Activated CD8-positive, alpha-beta memory T cell treated with anti-CD3 and anti-CD28 coated beads, Interleukin-2, amount 10 ng/mL, durations not matched to agents 7 days and 5 days (primary cell): ENCODE data around the gene STRIP2. TPM values are rescaled to one million over a fixed set of nuclear protein-coding genes. Genes with fewer than 3 reads are reported as not detected.
A peak's percentile ranks its signal among the peaks of the same experiment; 100 is the strongest.
"Not testable (repeated sequence)": the region's sequence is repeated elsewhere in the genome, so short reads cannot be mapped to it uniquely, and the experiment has no call there.

Source experiments
- ATAC-seq: fragments of 150-1000 bp; cut with Tn5 transposase; one replicate; pipeline ENCODE4 v1.10.0; 2021; ENCODE audit warnings: moderate library complexity
- CTCF ChIA-PET: fragments of 350-600 bp; sonication (Branson Sonifier 250); formaldehyde crosslinking; loops from one replicate; lab custom pipeline; 2021; ENCODE audit warnings: antibody characterized with exemption; lab: Charles Lee
- DNase-seq: peaks from one replicate; pipeline ENCODE4 v3.0.0-alpha.2; 2020
- H3K27ac Mint-ChIP-seq: one replicate; pipeline ENCODE4 v1.8.0; 2021; ENCODE audit warnings: mild to moderate bottlenecking, mixed read lengths
- H3K27me3 Mint-ChIP-seq: one replicate; pipeline ENCODE4 v1.8.0; 2021; ENCODE audit warnings: mixed read lengths
- H3K36me3 Mint-ChIP-seq: one replicate; pipeline ENCODE4 v1.8.0; 2021; ENCODE audit warnings: mild to moderate bottlenecking, mixed read lengths
- H3K4me1 Mint-ChIP-seq: one replicate; pipeline ENCODE4 v1.8.0; 2021; ENCODE audit warnings: mixed read lengths
- H3K4me3 Mint-ChIP-seq: one replicate; pipeline ENCODE4 v1.8.0; 2021; ENCODE audit warnings: mild to moderate bottlenecking, moderate library complexity, mixed read lengths
- H3K9me3 Mint-ChIP-seq: one replicate; pipeline ENCODE4 v1.8.0; 2022; ENCODE audit warnings: low read depth, mixed read lengths
- total RNA-seq, 2 experiments: library from RNA; stranded (reverse); gene quantifications; one replicate each; pipeline ENCODE4 v1.2.3, GENCODE V29; 2021

Gene STRIP2
- total RNA-seq, 2 experiments from 2014 or later: 15.6 to 19.0 TPM

DNA sequence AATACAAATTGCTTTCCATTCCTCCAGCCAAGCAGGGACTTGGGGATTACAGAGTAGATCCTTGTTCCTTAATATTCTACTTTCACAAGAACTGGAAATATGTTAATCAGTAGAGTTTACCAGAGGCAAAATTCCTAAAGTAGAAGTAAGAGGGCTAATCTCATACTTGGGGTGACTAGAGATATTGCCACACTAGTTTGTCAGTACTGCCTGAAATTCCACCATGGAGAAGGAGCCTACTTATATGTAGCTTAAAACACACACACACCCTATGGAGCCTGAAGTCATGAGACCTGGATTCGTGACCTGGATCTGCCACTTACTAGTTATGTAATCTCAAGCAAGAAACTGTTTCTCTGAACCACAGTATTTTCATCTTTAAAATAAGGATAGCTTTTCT lies 33.9 kb downstream of the STRIP2 start:
- no peaks in the 10 kb centered on the region for H3K27me3 Mint-ChIP-seq
- ATAC-seq: no peak
- H3K4me3 Mint-ChIP-seq: no peak overlapping the region
- CTCF ChIA-PET: interaction anchor here (1.7 to 7.9 kb wide), 2 partner anchors 66 to 99 kb away, joined by 8 to 90 read pairs; no protein-coding TSS in a partner anchor
- no peaks in the 10 kb centered on the region for H3K9me3 Mint-ChIP-seq
- peaks cover 15% of the 10 kb centered on the region for H3K4me1 Mint-ChIP-seq
- peak overlapping the region; percentile 67 for H3K27ac Mint-ChIP-seq
- no peak for DNase-seq
- peaks cover 13% of the 10 kb centered on the region for H3K36me3 Mint-ChIP-seq

DNA sequence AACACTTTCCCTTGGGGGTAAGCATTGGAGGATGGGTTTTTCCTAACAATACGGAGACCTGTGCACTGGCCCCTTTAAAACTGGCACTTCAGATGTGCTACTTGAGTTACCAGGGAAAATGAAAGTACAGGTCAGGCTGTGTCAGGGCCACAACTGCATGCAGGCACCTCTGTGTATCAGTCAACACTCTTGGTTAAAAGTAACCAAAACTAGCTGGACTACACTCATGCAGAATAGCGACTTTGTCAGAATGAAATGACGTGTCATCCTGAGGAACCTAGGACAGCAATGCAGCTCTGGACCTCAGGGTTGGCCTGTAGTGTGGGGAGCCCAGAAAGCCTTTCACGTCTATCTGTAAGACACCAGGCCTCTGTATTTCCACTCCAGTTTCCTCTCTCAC lies 34.3 kb downstream of the STRIP2 start:
- H3K4me1 Mint-ChIP-seq: peaks cover 15% of the 10 kb centered on the region
- no peak overlapping the region for H3K4me3 Mint-ChIP-seq
- peak overlapping the region; percentile 67 for H3K27ac Mint-ChIP-seq
- H3K36me3 Mint-ChIP-seq: peaks cover 12% of the 10 kb centered on the region
- DNase-seq: peak; percentile 52
- no peaks in the 10 kb centered on the region for H3K9me3 Mint-ChIP-seq
- peak; percentile 83 for ATAC-seq
- H3K27me3 Mint-ChIP-seq: no peaks in the 10 kb centered on the region
- CTCF ChIA-PET: interaction anchor here (0.9 to 7.9 kb wide), 4 partner anchors 66 to 250 kb away, joined by 4 to 90 read pairs (median 6); no protein-coding TSS in a partner anchor

DNA sequence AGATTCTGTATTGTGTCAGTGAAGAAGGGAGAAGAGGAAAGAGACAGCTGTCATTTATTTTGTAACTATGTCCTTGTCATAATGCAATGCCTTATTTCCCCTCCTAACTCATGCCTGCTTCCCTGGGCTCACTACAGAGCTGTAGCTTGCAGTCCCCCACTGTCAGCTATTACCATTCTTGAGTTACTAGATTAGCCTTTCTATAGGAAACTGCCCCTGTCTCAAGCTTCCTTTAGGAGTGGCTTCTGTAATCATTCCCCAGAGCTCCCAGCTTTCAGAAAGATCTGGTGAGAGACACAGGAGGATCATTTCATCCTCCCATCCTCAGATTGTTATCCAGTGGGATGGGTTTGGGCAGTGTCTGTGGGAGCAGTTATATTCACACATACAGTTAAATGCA lies 35.7 kb downstream of the STRIP2 start:
- peaks cover 15% of the 10 kb centered on the region for H3K4me1 Mint-ChIP-seq
- DNase-seq: no peak
- H3K4me3 Mint-ChIP-seq: no peak overlapping the region
- no peaks in the 10 kb centered on the region for H3K27me3 Mint-ChIP-seq
- no peak for ATAC-seq
- H3K36me3 Mint-ChIP-seq: peaks cover 10% of the 10 kb centered on the region
- H3K9me3 Mint-ChIP-seq: no peaks in the 10 kb centered on the region
- H3K27ac Mint-ChIP-seq: no peak overlapping the region
- CTCF ChIA-PET: interaction anchor here (1.2 to 7.9 kb wide), 7 partner anchors 36 to 168 kb away, joined by 3 to 90 read pairs (median 3); partner anchors contain the start of gene STRIP2

DNA sequence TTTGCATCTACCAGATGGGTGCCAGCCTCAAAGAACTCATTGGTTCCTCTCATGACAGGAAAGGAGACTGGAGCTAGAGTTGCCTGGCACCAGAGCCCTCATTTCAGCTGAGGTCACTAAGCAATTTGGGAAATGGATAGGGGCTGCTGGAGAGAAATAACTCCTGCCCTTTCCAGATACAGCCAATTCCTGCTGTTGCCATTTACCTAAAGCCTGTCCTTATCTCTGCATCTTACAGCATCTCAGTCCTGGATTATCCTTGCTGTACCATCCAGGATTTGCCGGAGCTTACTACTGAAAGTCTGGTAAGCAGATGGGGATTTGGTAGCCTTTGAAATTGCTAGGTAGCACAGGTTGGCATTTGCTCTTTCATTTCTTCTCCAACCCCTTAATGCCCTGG lies 36.2 kb downstream of the STRIP2 start:
- Mint-ChIP-seq H3K4me3 (no peak overlapping the region), H3K27me3 (no peaks in the 10 kb centered on the region), H3K27ac (no peak overlapping the region), H3K9me3 (no peaks in the 10 kb centered on the region), H3K36me3 (peaks cover 12% of the 10 kb centered on the region), H3K4me1 (peaks cover 15% of the 10 kb centered on the region)
- CTCF ChIA-PET: interaction anchor here (1.2 to 7.9 kb wide), 7 partner anchors 8 to 167 kb away, joined by 3 to 90 read pairs (median 3); partner anchors contain the start of gene STRIP2
- ATAC-seq: no peak
- no peak for DNase-seq

DNA sequence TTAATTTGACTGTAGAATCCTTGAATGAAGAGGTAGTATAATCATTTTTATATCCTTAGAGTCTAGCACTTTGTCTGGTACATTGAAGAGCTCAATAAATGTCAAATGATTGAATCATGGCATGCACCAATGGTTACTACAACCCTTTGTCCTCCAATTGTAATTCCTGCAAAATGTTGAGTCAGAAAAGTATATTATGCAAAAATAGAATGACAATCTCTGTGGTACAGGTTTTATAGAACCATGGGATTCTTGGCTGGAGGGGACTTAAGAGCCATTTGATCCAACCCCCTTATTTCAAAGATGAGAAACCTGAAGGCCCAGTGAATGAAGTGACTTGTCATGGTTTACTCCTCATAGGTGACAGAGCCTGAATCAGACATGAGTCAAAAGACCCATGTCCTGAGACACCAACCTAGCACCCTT lies 37.2 kb downstream of the STRIP2 start:
- Mint-ChIP-seq H3K27ac (no peak overlapping the region), H3K4me3 (no peak overlapping the region), H3K36me3 (peaks cover 16% of the 10 kb centered on the region), H3K9me3 (no peaks in the 10 kb centered on the region), H3K4me1 (peaks cover 15% of the 10 kb centered on the region), H3K27me3 (no peaks in the 10 kb centered on the region)
- ATAC-seq (no peak), DNase-seq (no peak)
- CTCF ChIA-PET: interaction anchor here (0.7 to 7.9 kb wide), 16 partner anchors 9 to 358 kb away, joined by 3 to 90 read pairs (median 4); partner anchors contain the start of gene STRIP2

DNA sequence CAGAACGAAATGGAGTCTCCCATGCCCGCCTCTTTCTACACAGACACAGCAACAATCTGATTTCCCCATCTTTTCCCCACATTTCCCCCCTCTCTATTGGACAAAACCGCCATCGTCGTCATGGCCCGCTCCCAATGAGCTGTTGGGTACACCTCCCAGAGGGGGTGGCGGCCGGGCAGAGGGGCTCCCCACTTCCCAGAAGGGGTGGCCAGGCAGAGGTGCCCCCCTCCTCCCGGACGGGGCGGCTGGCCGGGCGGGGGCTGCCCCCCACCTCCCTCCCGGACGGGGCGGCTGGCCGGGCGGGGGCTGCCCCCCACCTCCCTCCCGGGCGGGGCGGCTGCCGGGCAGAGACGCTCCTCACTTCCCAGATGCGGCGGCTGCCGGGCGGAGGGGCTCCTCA lies 41.7 kb downstream of the STRIP2 start:
- peaks cover 28% of the 10 kb centered on the region for H3K36me3 Mint-ChIP-seq
- ATAC-seq, H3K9me3 Mint-ChIP-seq, H3K4me1 Mint-ChIP-seq, H3K27me3 Mint-ChIP-seq, CTCF ChIA-PET, H3K4me3 Mint-ChIP-seq, DNase-seq, H3K27ac Mint-ChIP-seq: not testable (repeated sequence)

DNA sequence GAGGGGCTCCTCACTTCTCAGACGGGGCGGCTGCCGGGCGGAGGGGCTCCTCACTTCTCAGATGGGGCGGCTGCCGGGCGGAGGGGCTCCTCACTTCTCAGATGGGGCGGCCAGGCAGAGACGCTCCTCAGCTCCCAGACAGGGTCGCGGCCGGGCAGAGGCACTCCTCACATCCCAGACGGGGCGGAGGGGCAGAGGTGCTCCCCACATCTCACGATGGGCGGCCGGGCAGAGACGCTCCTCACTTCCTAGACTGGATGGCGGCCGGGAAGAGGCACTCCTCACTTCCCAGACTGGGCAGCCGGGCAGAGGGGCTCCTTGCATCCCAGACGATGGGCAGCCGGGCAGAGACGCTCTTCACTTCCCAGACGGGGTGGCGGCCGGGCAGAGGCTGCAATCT lies 42.2 kb downstream of the STRIP2 start:
- H3K27ac Mint-ChIP-seq, ATAC-seq, H3K27me3 Mint-ChIP-seq, H3K4me3 Mint-ChIP-seq, H3K9me3 Mint-ChIP-seq, CTCF ChIA-PET, H3K4me1 Mint-ChIP-seq, DNase-seq: not testable (repeated sequence)
- peaks cover 28% of the 10 kb centered on the region for H3K36me3 Mint-ChIP-seq

DNA sequence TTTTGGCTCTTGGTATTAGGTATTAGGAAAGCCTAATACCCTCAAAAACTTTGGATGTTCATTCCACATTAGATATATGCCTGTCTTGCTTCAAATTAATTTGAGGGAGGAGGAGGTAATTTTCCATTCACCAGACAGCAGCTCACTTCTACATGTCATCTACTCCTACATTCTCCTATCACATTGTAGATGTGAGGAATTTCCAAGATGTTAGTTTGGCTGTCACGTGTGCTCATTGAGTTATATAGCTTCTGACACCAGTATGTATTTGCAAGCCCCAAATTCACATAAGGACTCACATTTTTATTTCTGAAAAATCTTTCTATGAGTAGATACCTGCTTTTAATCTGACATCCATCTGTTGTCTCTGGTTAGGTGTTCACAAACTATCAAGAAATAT lies 45.6 kb downstream of the STRIP2 start:
- peaks cover 37% of the 10 kb centered on the region for H3K36me3 Mint-ChIP-seq
- no peak overlapping the region for H3K4me3 Mint-ChIP-seq
- H3K27me3 Mint-ChIP-seq: no peaks in the 10 kb centered on the region
- no peaks in the 10 kb centered on the region for H3K9me3 Mint-ChIP-seq
- DNase-seq (no peak), ATAC-seq (no peak)
- H3K4me1 Mint-ChIP-seq: no peaks in the 10 kb centered on the region
- no peak overlapping the region for H3K27ac Mint-ChIP-seq
- CTCF ChIA-PET: interaction anchor here (1.0 to 1.3 kb wide), 2 partner anchors 112 to 137 kb away, joined by 3 to 5 read pairs; no protein-coding TSS in a partner anchor

DNA sequence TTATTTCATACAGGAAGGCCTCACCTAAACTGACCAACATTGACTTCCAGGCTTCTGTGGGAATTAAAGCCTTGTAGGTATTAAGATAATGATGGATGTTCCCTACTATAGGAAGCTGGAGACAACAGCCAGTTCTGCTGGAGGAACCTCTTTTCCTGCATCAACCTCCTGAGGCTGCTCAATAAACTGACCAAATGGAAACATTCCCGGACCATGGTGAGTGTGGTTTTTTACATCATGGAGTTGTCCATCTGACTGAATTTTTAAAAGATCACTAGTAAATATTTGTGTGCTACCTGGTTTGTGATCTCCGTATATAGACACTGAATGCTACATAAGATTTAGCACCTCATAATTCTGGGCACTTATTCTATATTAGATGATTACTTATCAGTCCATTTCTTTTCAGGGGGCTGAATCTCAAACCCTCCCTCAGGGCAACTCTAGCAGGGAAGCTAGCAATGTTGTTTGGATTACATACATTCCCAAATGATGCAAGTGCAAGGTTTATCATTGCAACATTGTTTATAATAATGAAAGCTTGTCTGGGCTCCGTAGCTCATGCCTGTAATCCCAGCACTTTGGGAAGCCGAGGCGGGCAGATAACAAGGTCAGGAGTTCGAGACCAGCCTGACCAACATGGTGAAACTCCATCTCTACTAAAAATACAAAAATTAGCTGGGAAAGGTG lies 46.6 kb downstream of the STRIP2 start:
- Mint-ChIP-seq H3K9me3 (no peaks in the 10 kb centered on the region), H3K27me3 (no peaks in the 10 kb centered on the region), H3K4me1 (no peaks in the 10 kb centered on the region), H3K27ac (no peak overlapping the region), H3K4me3 (no peak overlapping the region), H3K36me3 (peaks cover 29% of the 10 kb centered on the region)
- ATAC-seq: no peak
- no peak for DNase-seq
- CTCF ChIA-PET: interaction anchor here (1.2 to 1.3 kb wide), 2 partner anchors 113 to 349 kb away, joined by 3 to 5 read pairs; no protein-coding TSS in a partner anchor

DNA sequence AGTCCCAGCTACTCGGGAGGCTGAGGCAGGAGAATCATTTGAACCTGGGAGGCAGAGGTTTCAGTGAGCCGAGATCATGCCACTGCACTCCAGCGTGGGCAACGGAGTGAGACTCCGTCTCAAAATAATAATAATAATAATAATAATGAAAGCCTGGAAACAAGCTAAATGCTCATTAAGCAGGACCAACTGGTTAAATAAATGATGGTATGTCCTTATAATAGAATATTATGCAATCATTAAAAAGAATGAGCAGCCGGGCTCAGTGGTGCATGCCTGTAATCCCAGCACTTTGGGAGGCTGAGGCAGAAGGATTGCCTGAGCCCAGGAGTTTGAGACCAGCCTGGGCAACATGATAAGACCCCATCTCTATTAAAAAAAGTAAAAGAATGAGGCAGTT lies 47.1 kb downstream of the STRIP2 start:
- H3K4me1 Mint-ChIP-seq, H3K27me3 Mint-ChIP-seq, H3K4me3 Mint-ChIP-seq, H3K27ac Mint-ChIP-seq, DNase-seq, H3K9me3 Mint-ChIP-seq, ATAC-seq: not testable (repeated sequence)
- CTCF ChIA-PET: interaction anchor here (1.2 kb wide), 1 partner anchor 348 kb away, joined by 3 read pairs; no protein-coding TSS in a partner anchor
- peaks cover 33% of the 10 kb centered on the region for H3K36me3 Mint-ChIP-seq

DNA sequence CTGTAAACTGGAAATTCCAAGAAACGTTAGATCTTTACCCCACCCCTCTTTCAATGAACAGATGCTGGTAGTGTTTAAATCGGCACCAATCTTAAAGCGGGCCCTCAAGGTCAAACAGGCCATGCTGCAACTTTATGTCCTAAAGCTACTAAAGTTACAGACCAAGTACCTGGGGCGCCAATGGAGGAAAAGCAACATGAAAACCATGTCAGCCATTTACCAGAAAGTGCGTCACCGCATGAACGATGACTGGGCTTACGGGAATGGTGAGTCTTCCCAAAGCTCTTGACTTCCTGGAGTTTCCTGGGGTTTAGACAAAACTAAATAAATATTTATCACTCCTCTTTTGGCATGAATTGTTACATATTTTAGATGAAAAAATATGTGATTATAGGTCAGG lies 48.5 kb downstream of the STRIP2 start:
- Mint-ChIP-seq H3K27me3 (no peaks in the 10 kb centered on the region), H3K36me3 (peaks cover 32% of the 10 kb centered on the region), H3K4me1 (no peaks in the 10 kb centered on the region), H3K27ac (no peak overlapping the region), H3K4me3 (no peak overlapping the region), H3K9me3 (no peaks in the 10 kb centered on the region)
- CTCF ChIA-PET: interaction anchor here (0.9 to 1.2 kb wide), 3 partner anchors 11 to 264 kb away, joined by 3 read pairs; no protein-coding TSS in a partner anchor
- ATAC-seq (no peak), DNase-seq (no peak)

DNA sequence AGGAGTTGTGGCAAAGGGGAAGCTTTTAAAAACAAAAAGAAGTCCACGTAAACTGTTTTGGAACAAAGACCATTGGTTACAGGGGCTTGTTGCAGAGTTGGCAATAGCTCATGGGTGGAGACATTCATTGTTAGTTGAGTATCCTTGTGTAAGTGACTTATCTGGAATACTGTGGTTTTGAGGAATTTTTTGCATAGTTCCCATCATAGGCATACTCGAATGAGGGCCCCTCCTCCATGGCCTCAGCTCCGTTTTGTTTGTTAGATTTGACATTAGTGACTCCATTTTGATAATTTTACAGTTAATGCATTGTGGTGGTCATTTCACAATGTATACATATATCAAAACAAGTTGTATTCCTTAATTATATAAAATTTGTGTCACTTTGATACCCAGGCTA lies 55.3 kb downstream of the STRIP2 start:
- no peak overlapping the region for H3K4me3 Mint-ChIP-seq
- DNase-seq (no peak), ATAC-seq (no peak)
- no peaks in the 10 kb centered on the region for H3K9me3 Mint-ChIP-seq
- peaks cover 16% of the 10 kb centered on the region for H3K4me1 Mint-ChIP-seq
- CTCF ChIA-PET: interaction anchor here (0.6 kb wide), 1 partner anchor 10 kb away, joined by 3 read pairs; no protein-coding TSS in a partner anchor
- H3K27ac Mint-ChIP-seq: no peak overlapping the region
- no peaks in the 10 kb centered on the region for H3K27me3 Mint-ChIP-seq
- H3K36me3 Mint-ChIP-seq: peaks cover 19% of the 10 kb centered on the region

DNA sequence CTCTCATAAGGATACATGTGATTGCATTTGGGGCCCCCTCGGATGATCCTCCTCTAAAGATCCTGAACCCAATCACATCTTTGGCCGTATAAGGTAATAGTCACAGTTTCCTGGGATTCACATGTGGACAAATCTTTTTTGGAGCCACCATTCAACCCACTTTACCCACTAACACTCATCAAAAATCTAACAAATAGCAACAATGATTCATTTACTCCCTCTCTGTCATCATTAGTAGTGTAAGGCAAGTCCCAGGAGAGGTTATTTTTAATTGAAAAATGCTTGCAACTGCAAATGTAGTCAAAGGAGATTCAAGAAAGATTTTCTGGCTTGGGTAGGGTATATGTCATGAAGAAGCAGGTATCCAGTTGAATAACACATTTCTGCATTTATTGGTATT lies 58.2 kb downstream of the STRIP2 start:
- H3K27ac Mint-ChIP-seq: no peak overlapping the region

More for the DNA sequence above, 58.2 kb downstream of the STRIP2 start:
- CTCF ChIA-PET: no interaction called here
- Mint-ChIP-seq H3K4me3 (no peak overlapping the region), H3K27me3 (no peaks in the 10 kb centered on the region), H3K36me3 (peaks cover 9% of the 10 kb centered on the region), H3K4me1 (peaks cover 27% of the 10 kb centered on the region), H3K9me3 (no peaks in the 10 kb centered on the region)
- ATAC-seq (no peak), DNase-seq (no peak)
